AG09309 (cell line): ENCODE results near the gene NHLRC4.
A peak's percentile ranks its signal among the peaks of the same experiment; 100 is the strongest.

Experiments
- DNase-seq: peaks from one replicate; pipeline ENCODE4 v3.0.0-alpha.2; 2010; ENCODE audit warnings: low read depth
- H3K4me3 ChIP-seq: 2 replicates; pipeline ENCODE4 v1.5.1; 2011; ENCODE audit warnings: mild to moderate bottlenecking, low read depth, low read length, moderate library complexity; ENCODE audit not compliant: control insufficient read depth
- TF ChIP-seq, protein P1 (sequence below): IDR thresholded peaks from 2 replicates; pipeline ENCODE4 v1.5.1; 2011; ENCODE audit warnings: mild to moderate bottlenecking, low read depth, low read length, inconsistent platforms; ENCODE audit not compliant: insufficient read depth, control insufficient read depth; ENCODE audit errors: missing control alignments

Gene NHLRC4

DNA sequence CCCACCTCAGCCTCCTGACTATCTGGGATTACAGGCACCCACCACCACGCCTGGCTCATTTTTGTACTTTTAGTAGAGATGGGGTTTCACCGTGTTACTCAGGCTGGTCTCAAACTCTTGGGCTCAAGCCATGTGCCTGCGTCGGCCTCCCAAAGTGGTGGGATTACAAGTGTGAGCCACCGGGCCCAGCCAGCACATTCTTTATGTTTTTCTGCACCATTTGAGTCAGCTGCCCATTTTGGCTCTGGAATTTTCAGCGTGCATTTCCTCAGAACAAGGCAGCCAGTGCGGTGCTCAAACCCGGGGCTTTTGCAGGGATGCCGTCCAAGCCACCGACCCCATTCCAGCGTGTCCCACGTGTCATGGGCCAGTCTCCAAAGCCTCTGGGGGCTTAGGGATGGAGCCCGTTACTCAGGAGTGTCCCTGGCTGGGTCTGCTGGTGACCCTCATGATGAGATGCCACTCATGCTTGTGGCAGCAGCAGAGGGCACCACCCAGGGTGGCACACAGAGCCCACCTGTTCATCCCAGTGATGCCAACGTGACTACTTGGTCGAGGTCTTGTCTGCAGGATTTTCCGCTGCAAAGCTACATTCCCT, 19.3 kb downstream of the NHLRC4 start:
- TF ChIP-seq, protein P1, sequence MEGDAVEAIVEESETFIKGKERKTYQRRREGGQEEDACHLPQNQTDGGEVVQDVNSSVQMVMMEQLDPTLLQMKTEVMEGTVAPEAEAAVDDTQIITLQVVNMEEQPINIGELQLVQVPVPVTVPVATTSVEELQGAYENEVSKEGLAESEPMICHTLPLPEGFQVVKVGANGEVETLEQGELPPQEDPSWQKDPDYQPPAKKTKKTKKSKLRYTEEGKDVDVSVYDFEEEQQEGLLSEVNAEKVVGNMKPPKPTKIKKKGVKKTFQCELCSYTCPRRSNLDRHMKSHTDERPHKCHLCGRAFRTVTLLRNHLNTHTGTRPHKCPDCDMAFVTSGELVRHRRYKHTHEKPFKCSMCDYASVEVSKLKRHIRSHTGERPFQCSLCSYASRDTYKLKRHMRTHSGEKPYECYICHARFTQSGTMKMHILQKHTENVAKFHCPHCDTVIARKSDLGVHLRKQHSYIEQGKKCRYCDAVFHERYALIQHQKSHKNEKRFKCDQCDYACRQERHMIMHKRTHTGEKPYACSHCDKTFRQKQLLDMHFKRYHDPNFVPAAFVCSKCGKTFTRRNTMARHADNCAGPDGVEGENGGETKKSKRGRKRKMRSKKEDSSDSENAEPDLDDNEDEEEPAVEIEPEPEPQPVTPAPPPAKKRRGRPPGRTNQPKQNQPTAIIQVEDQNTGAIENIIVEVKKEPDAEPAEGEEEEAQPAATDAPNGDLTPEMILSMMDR = no peak
- H3K4me3 ChIP-seq = no peak overlapping the region
- no peak for DNase-seq

DNA sequence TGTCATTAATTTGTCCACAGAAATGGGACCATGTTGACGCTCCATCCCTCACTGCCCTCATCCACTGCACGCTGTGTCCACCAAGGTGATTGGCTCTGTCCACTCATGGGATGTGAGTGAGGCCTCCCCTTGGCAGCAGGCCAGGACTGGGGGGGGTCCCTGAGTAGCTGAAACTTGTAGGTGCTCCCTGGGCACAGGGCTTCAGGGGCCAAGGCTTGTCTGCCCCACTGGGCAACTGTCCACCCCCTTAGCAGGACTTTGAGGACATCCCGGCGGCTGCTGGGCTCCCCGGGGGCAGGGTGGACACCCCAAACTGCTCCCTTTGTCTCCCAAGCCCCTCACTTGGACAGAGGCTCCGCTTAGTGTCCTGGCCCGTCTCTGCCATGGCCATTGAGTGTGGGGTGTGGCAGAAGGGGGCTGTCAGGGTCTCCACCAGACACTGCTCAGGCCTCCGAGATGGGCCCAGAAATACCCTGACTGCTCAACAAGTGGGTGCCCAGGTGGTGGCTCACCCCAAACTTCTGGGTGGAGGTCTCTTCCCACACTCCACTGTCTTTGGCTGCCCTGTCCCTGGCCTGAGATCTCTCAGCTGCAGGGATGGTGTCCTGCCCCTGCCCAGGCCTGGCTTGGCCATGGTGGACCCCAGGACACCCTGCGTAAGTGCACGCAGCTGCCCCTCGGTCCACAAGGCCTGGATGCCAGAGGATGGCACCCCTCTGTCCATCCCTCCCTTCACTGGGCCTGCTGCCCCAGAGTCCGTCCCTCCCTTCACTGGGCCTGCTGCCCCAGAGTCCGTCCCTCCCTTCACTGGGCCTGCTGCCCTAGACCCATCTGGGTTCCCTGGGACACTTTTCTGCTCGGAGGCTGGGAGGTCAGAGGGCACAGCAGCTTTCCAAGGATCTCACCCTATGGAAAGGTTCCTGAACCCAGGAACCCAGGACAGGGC, 20.1 kb downstream of the NHLRC4 start:
- no peak for DNase-seq
- H3K4me3 ChIP-seq = no peak overlapping the region
- TF ChIP-seq, protein P1 = no peak

DNA sequence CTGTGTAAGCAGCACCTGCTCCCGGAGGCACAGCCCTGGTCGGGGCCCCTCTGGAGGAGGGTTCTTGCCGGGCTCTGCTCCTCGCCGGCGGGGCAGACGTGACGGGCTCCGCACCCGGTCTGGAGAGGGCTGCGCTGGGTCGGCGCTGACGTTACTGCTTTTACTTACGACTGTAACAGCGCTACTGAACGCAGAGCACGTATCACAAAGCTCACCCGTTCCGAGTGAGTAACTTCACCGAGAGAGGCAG, 21.8 kb downstream of the NHLRC4 start:
- peak overlapping the region; percentile 83 for H3K4me3 ChIP-seq
- no peak for DNase-seq

DNA sequence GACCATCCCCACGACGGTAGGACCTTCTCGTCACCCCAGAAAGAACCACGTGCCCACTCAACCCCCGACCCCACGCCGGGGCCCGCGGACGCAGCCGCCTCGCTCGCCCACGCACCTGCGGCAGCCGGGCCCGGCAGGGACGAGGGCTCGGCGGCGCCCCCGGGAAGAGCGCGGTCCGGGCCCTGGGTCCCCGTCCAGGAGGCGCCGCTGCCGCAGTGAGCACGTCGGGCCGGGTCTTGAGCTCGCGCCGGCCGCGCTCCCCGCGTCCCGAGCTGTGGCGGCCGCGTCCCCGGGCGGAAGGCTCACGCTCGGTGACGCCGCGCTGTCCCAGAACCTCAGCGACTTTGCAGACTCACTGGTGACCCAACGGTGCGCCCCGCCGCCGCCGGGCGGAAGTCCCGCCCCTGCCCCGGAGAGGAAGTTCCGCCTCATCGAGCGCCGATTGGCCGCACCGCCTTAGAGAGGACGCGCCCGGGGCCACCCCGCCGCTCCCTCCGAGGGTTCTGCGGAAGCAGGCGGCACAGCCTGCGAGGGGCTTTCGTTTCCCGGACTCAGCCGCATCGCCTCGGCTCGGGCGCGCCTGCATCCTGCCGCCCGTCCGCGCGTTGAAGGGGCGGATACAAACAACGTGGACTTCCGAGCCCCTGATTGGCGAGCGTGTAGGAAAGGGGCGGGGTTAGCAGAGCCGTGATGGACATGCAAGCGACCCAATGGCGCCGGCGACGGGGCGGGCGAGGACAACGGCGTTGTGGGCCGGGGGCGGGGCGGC, 22.3 kb downstream of the NHLRC4 start:
- peak; percentile 79 for DNase-seq
- peak overlapping the region; percentile 83 for H3K4me3 ChIP-seq
- TF ChIP-seq, protein P1 = no peak

More for the DNA sequence above, 21.8 kb downstream of the NHLRC4 start:
- TF ChIP-seq, protein P1 = no peak

DNA sequence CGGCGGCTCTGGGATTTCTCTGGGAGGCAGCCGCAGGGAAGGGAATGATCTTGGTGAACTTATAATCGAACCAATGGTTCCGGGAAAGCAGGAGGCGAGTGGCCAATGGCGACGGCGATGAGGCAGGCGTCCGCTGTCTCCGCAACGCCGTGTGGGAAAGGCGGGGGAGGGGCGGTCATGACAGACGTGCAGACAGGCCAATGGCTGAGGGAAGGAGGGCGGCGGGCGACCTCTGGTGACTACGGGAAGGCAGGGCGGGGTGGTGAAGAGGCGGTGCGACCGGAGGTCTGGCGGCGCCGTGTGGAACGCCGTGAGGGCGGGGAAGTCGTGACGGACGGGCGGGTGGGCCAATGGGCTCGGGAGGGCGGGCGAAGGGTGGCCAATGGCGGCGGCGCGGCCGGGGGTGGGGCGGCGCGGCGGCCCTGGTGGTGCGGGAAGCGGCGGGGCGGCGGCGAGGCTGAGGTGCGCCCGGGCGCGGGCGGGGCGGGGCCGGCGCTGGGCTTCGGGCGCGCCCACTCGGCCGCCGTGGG, 22.9 kb downstream of the NHLRC4 start, which contains the start of gene RAB40C:
RAB40C (plus strand) TSS at position 409 of the 530 bp plus-strand sequence. CDS start 226 bp downstream, outside the sequence.
- TF ChIP-seq, protein P1 = peak; percentile 19
- peak; percentile 93 for DNase-seq
- H3K4me3 ChIP-seq = peak within 1 kb of the TSS; percentile 83

DNA sequence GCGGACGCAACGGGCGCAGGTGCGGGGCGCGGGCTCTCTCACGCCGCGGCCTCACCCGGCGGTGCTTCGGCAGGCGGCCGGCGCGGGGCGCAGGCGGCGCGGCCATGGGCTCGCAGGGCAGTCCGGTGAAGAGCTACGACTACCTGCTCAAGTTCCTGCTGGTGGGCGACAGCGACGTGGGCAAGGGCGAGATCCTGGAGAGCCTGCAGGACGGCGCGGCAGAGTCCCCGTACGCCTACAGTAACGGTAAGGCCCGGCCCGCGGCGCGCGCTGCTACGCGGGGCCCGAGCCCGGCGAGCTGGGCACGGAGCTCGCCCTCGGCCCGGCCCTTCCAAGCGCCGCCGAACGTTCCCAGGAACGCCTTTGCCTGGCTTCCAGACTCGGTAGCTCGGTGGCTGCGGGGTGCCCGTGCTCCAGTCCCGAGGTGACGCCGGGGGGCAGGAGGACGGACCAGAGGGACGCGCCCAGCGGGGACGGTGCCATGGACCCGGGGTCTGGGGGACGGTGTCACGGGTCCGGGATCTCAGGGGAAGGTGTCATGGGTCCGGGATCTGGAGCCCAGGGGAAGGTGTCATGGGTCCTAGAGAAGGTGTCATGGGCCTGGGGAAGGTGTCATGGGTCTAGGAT, 23.5 kb downstream of the NHLRC4 start:
- peak overlapping the region; percentile 59 for H3K4me3 ChIP-seq
- no peak for DNase-seq
- TF ChIP-seq, protein P1 = no peak
